SH-SY5Y (cell line): ENCODE data around the gene AP3B1.

Source experiments
- GATA2 ChIP-seq: IDR thresholded peaks from 2 replicates; pipeline ENCODE4 v1.6.1; 2011; ENCODE audit warnings: mild to moderate bottlenecking, low read depth, low read length
- GATA3 ChIP-seq: IDR thresholded peaks from 2 replicates; pipeline ENCODE4 v1.6.1; 2011; ENCODE audit warnings: low read depth, mild to moderate bottlenecking, low read length, moderate library complexity

GRCh38 chr5:78050888-78051287 is 243.6 kb downstream of the AP3B1 start:
- TF ChIP-seq GATA3, result no peak
- TF ChIP-seq GATA2, result no peak
